Kidney tubule cell (primary cell): ENCODE data around the gene PSMD3.

Source experiments
- DNase-seq: peaks from one replicate; pipeline ENCODE4 v3.0.0-alpha.2; 2018; ENCODE audit warnings: low spot score

PSMD3 gene

DNA sequence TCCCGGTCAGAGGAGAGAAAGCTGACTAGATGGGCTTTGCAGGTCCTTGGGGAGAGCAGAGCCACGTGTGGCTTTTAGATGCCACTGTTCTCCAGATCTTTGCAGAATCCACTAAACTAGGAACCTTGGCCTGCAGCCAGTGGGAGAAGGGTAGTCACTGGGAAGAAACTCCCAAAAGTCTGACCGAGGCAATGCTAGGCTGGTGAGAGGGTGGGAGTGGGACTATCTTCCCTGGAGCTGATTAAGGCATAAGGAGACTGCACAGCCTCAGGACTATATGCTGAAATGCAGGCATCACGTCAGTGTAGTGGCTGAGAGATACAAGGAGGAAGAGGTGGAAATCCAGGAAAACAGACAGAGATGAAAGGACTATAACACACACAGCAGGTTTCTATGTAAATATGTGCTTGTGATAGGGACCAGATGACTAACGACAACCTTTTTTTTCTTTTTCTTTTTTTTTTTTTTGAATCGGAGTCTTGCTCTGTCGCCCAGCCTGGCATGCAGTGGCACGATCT is 20.0 kb upstream of the PSMD3 start:
- DNase-seq: no peak

GRCh38 chr17:39962642-39963220 is 17.9 kb upstream of the PSMD3 start, which contains the start of gene GSDMA:
TSS of gene GSDMA (plus strand) at chr17:39963004. CDS start at chr17:39965688, 2,684 bp downstream.
- no peak for DNase-seq

DNA sequence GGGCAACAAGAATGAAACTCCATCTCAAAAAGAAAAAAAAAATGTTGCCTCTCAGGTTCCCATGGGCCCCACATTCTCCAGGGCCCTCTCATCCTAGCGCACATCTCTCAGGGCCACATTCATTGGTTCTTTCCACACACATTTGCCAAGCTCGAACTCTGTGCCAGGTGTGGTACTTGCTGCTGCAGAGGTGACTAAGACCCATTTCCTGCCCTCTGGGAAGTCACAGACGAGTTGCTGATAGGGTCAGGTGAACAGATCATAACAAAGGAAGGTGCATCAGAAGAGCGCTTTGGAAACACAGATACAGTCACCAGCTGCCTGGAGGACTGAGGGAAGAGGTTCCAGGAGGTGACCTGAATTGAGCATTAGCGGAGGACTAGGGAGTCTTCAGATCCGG is 16.8 kb upstream of the PSMD3 start:
- DNase-seq: peak; percentile 92

DNA sequence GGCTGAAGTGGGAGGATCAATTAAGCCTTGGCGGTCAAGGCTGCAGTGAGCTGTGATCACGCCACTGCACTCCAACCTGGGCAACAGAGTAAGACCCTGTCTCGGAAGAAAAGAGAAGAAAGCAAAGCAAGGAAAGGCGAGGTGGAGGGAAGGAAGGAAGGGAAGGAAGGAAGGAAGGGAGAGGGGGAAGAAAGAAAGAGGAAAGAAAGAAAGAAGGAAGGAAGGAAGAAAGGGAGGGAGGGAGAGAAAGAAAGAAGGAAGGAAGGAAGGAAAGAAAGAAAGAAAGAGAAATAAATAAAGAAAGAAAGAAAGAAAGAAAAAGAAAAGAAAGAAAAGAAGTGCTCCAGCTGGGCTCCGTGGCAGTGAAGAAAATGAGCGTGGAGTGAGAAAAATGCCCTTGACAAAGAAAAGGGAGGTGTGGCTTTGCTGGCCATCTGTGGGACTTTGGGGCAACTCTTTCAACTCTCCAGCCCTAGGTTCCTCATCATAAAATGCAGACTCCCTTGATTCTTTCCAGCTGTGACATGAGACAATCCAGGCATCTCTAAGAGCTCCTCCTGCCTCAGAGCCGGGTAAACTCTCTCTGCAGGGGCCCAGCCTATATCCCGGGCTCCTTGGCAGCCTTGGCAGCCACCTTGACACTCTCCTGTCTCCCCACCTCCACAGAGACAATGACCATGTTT is 15.4 kb upstream of the PSMD3 start:
- no peak for DNase-seq

GRCh38 chr17:39966771-39967170 is 13.8 kb upstream of the PSMD3 start:
- no peak for DNase-seq

GRCh38 chr17:39968761-39969160 is 11.8 kb upstream of the PSMD3 start:
- DNase-seq: no peak

- no peak for DNase-seq
Observed at GRCh38 chr17:39969375-39969774, 11.2 kb upstream of the PSMD3 start.

GRCh38 chr17:39970157-39970692 is 10.4 kb upstream of the PSMD3 start:
- no peak for DNase-seq

GRCh38 chr17:39971076-39971603 is 9.5 kb upstream of the PSMD3 start:
- no peak for DNase-seq

GRCh38 chr17:39972271-39972670 is 8.3 kb upstream of the PSMD3 start:
- DNase-seq: no peak

DNA sequence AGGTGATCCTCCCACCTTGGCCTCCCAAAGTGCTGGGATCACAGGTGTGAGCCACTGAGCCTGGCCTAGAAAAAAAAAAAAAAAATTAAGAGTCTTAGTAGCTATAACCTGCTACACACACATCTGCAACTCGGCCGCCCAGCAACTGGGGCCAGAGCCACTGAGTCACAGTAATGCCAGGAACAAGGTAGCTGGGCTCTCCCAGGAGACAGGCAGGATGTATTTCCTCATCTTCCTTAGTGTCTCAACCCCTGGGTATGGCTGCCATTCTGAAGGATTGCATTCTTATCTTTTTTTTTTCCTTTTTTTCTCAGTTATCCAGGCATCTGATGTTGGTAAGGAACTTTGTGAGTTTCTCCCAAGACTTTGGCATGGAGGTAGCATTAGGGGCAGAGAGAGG is 7.1 kb upstream of the PSMD3 start:
- peak; percentile 60 for DNase-seq

GRCh38 chr17:39974433-39974832 is 6.2 kb upstream of the PSMD3 start:
- no peak for DNase-seq

DNA sequence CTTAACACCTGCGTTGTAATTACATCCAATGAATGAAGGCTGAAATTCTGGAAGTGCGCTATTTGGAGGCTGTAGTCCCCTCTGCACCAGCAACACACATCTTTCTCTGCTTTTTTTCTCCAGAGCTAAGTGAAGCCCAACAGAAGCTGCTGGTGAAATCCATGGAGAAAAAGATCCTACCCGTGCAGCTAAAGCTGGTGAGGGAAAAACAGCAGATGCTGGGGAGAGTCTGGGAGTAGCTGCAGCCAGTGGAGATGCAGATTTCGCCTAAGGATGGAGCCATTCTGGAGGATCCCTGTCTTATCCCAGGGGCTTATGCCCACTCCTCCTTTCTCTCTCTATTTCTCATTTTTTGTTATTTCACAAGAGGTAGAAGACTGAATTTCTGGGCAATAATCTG is 4.8 kb upstream of the PSMD3 start:
- no peak for DNase-seq

- peak; percentile 95 for DNase-seq
Observed at GRCh38 chr17:39979016-39979670, 1.5 kb upstream of the PSMD3 start.

GRCh38 chr17:39979893-39980350 is 685 bp upstream of the PSMD3 start:
- no peak for DNase-seq

DNA sequence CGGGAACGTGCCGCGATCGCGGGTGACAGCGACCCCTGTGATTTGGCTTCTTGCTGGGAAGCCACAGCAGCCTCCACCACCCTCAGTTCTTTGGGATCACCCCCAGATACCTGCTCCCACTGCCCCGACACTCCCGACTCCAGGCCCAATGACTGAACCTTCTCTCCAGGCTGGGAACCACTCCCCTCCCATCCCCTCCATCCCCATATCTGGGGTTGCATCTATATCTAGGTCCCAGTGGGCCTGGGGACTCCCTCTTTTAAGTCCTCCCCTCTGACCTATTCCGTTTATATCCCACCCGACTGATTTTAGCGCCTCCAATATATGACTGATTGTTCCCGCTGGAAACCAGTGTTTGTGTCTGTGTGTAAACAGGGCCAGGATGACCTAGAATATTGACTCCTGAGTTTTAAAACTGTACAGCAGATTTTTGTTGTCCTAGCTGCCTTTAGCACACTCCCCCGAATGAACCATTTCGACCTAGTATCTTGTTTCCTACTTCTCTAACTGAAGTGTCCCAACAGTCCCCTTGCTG is 667 bp downstream of the PSMD3 start:
- DNase-seq: no peak

DNA sequence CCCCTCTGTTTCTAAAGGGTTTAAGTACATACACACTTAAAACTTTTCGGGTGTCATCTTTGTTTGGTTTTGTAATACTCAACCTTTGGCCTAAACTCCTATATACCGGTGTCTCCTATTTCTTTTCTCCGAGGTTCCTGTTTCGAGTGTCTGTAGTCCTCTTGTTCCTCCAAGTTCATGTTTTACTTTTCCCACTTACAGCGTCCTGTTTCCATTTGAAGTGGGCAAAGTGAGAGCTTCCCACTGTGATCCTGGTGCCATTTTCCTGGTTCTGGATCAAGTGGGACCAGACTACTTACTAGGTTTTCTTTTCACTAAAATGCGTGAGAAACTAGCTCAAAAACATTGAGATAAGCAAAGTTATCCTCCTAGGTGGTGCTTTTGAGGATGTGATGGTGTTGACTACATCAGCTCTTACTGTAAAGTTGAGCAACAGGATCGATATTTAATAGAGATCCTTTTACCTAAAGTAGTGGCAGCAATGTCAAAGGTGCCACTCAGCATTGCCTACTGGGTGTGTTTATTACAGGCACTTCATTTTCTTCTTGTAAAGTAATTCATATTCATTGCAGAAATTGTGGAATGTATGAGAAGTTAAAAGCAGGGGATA is 1.3 kb downstream of the PSMD3 start:
- DNase-seq: no peak

DNA sequence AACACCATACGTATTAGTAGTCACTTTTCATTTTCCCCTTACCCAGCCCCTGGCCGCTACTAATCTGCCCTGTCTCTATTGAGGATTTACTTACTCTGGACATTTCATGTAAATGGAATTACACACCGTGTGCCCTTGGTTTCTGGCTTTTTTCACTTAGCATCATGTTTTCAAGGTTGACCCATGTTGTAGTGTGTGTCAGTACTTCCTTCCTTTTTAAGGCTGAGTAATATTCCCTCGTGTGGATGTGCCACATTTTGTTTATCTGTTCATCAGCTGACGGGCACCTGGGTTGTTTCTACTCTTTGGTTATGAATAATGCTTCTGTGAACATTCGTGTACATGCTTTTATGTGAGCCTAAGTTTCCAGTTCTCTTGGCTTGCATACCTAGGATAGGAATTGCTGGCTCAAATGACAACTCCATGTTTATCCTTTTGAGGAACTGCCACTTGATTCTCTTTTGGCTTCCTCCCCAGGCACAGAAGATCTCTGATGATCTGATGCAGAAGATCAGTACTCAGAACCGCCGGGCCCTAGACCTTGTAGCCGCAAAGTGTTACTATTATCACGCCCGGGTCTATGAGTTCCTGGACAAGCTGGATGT is 7.7 kb downstream of the PSMD3 start:
- no peak for DNase-seq

DNA sequence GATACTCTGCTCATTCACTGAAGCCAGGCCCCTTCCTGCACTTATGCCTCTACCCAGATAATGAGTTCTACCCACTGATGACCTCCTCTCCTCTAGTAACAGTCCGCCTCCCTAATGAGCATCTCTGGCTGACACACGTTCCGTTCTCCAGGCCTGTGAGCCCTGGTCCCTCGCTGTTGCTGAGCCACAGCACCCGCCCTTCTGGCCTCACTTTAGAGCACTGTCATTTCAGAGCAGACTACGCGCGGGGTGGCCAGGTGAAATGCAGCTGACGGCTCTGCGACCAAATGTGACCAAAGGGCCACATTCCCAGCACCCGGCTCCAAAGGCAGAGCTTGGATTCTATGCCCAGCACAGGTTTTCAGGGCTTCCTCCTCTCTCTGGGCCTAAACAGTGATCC is 13.8 kb downstream of the PSMD3 start:
- DNase-seq: no peak

DNA sequence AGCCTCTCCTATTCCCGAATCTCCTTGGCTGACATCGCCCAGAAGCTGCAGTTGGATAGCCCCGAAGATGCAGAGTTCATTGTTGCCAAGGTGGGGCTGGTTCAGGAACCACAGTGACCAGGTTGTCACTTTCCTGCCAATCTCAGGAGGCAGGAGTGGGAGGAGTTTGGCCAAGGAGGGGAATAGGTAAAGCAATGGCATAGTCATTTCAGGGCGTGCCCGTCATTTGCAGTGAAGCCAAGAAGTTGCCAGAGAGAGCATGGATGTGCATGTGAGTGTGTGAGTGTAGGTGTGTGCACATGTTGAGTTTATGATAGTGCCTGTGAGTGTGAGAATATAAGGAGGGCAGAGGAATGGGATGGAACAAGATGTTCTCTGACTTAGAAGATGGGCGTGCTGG is 14.8 kb downstream of the PSMD3 start:
- no peak for DNase-seq

DNA sequence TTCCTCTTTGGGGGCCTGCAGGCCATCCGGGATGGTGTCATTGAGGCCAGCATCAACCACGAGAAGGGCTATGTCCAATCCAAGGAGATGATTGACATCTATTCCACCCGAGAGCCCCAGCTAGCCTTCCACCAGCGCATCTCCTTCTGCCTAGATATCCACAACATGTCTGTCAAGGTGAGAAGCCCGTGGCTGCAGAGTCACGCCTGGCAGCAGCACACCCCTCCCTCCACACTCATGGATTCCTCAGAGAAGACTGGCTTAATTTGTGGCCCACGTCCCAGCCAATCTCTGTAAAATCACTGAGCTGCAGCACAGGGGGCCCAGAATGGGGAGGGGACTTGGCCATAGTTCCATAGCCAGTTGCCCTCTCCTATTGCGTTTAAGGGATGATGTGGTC is 15.6 kb downstream of the PSMD3 start:
- DNase-seq: no peak

DNA sequence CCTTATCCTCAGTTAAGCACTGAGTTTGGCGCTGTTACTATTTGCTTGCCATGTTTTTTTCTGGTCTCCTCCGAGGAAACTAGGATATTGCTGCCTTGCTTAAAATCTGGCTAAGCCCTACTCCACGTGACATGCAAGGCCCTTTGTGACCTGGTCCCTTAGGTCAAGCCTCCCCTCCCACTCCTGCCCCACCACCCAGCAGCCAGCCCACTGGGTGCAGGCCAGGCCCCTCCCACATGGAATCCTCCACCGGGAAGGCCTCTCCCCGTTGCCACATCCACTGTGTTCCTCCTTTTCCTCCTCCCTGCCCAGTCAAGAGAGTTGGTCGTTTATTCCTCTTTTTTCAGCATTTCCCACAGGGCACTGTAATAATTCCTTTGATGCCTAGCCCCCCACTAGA is 16.2 kb downstream of the PSMD3 start:
- no peak for DNase-seq
